ENCODE results near the gene LRIG1.

LRIG1 gene

DNA sequence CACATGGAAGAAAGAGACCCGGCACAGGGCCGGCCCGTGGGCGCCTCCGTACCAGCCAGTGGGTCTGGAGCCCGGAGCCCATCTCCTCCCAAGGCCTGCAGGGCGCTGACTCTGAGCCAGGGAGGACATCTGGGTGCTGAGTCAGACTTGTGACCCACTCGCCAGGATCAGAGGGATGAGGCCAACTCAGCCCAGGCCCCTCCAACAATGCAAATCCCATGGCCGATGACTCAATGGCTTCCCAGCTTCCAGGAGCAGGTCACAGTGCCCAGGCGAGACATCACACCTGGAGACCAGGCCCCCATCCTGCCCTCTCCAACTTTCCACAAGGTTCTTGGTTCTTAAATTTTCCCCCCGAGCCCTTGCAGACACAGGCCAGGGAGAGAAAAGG, 95.1 kb downstream of the LRIG1 start:
- H3K4me3 ChIP-seq (ENCODE audit: low read depth, low read length), result no peak overlapping the region
- DNase-seq (ENCODE audit: low read depth), result no peak
- TF ChIP-seq, protein P1, sequence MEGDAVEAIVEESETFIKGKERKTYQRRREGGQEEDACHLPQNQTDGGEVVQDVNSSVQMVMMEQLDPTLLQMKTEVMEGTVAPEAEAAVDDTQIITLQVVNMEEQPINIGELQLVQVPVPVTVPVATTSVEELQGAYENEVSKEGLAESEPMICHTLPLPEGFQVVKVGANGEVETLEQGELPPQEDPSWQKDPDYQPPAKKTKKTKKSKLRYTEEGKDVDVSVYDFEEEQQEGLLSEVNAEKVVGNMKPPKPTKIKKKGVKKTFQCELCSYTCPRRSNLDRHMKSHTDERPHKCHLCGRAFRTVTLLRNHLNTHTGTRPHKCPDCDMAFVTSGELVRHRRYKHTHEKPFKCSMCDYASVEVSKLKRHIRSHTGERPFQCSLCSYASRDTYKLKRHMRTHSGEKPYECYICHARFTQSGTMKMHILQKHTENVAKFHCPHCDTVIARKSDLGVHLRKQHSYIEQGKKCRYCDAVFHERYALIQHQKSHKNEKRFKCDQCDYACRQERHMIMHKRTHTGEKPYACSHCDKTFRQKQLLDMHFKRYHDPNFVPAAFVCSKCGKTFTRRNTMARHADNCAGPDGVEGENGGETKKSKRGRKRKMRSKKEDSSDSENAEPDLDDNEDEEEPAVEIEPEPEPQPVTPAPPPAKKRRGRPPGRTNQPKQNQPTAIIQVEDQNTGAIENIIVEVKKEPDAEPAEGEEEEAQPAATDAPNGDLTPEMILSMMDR (IDR thresholded peaks at IDR 0.05; ENCODE audit: control insufficient read depth, extremely low read depth, insufficient read depth), result no peak

DNA sequence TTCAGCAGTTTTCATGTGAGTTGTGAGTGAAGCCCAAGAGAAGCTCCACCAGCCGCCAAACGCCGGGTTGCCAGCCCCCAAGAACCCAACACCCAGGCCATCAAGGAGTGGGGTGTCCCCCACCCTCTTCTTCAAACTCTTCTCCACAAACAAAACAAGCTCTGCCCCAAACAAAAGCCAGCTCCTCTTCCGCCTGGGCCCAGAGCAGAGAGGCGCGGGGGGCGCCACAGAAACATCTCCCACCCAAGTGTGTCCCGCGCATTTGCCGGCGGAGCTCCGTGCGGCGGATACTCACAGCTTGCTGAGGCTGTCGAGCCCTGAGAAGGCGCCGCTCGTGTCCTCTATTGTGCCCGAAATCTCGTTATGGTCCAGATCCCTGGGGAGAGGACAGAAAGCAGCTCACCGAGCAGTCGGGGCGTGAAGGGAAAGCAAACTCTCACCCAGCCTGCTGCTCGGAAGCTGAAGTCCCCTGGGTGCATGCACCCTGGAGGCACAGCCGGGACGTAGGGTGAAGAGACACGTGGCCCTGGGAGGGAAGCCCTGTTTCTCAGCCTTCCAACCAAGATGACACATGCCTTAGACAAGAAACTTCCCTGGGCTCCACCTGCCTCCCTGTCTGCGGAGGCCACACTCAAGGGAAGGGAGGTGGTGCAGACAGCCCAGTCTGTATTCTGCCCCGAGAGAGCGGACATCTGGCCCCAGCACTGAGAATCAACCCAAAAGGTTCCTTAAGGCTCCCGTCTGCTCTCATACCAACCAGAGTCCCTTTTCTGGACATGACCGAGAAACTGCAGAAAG, 95.7 kb downstream of the LRIG1 start:
- TF ChIP-seq, protein P1 (IDR thresholded peaks at IDR 0.05; ENCODE audit: control insufficient read depth, extremely low read depth, insufficient read depth), result no peak
- H3K4me3 ChIP-seq (ENCODE audit: low read depth, low read length), result no peak overlapping the region
- DNase-seq (ENCODE audit: low read depth), result no peak

DNA sequence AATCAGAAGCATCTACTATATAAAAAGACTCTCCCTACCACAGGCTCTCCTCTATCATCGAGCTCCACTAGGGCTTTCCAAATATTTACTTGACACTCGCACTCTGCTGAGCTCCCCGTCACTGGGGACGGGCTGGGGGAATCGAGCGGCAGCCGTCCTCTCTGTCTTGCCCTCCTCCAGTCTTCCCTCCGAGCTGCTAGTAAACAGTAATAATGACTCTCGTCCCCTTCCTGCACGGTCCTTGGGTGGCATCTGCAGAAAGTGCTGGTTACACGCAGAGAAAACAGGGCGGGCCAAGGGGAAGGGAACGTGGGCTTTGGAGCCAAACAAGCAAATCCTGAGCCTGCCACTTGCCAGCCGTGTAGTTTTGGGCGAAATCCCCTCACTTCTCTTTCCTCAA, 96.6 kb downstream of the LRIG1 start:
- H3K4me3 ChIP-seq (ENCODE audit: low read depth, low read length), result no peak overlapping the region
- TF ChIP-seq, protein P1 (IDR thresholded peaks at IDR 0.05; ENCODE audit: control insufficient read depth, extremely low read depth, insufficient read depth), result no peak
- DNase-seq (ENCODE audit: low read depth), result no peak

DNA sequence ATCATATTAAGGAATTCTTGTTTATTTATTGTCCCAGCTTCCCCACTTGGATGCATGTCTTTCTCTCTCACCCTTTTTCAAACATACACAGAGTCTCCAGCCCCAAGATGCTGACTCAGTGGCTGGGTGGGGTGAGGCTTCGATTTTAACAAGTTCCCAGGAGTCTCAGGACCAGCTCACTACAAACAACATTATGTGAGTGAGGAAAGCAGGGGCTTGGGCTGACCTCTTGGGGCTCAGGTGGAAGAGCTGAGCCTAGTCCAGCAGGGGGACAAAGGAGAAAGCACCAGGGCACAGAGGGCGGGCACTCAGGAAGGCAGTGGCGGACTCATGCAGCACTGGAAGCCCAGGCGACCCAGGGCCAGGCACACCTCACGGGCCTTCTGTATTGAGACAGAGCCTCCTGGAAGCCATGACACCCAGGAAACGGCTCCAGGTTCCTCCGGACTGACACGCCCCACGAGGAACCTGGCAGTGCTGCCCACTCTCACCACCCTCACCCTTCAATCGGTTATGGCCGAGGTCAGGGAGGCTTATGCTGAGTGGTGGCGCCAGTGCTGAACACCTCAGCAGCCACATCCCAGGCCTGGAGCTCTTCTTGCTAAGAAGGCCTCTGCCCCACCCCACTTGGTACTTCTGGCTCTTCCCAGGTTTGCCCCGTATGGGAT, 97.4 kb downstream of the LRIG1 start:
- H3K4me3 ChIP-seq (ENCODE audit: low read depth, low read length), result no peak overlapping the region
- TF ChIP-seq, protein P1 (IDR thresholded peaks at IDR 0.05; ENCODE audit: control insufficient read depth, extremely low read depth, insufficient read depth), result no peak
- no peak for DNase-seq (ENCODE audit: low read depth)

DNA sequence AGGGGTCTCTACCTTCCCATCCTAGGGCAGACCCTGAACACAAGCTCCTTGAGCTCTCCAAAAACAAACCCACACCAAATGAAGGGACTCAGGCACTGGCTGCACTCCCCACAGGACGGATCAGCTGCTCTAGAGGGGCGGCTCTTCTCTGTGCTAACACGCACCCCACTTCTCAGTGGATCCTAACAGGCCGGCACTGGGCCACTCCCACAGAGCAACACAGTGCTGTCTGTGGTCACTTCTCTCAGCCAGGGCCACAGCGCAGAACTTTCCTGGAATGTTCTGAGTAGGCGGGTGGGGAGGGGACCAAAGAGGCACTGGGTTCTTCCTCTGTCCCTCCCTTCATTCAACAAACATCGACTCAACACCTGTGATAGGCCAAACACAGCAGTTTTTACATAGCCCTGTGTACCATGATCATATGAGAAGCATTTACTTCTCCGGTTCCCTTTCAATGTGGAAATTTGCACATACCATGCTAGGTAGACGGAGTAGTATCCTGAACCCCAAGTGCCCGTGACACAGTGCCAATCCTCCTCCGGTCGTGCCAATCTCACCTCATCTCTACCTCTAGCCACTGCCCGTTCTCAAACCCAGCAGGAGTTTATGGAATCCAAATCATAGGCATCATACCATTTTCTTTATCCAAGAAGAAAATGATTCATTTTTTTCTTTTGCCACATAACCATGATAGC, 98.1 kb downstream of the LRIG1 start:
- DNase-seq (ENCODE audit: low read depth), result no peak
- TF ChIP-seq, protein P1 (IDR thresholded peaks at IDR 0.05; ENCODE audit: control insufficient read depth, extremely low read depth, insufficient read depth), result no peak
- no peak overlapping the region for H3K4me3 ChIP-seq (ENCODE audit: low read depth, low read length)

DNA sequence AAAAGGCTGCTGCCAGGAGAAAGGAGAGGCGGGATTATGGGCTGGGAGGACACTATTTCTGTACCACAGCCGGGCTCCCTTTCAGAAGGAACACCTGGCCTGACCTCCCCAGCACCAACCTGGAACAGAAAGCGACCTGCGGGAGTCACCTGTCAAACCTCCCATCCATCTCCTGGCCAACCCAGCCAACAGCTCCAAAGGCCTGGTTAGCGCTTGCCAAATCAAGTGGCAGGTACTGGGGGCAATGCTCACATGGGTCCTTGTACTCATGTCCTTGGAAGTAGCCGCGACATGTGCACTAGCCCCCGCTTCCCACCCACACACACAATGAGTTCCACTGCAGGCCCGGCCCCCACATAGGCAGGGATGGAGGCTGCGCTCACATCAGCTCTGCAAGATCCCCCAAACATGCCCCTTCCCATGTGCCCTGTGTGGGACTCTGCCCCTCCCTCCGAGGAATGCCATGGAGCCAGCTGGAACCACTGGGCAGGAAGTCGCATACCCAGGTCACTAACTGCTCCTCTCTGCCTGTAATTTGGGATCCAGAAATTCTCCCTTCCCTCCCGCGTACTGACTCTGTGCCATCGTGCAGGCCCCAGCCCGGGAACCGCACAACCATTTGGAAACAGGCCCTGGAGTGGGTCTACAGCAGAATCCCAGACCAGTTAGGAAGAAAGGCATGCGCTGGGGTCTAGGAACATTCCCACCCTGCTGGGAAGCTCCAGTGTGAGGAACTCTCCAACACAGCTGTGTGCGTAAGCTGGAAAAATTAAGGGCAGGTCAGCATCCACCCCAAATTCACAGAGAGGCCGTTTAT, 98.9 kb downstream of the LRIG1 start:
- TF ChIP-seq, protein P1 (IDR thresholded peaks at IDR 0.05; ENCODE audit: control insufficient read depth, extremely low read depth, insufficient read depth), result no peak
- no peak for DNase-seq (ENCODE audit: low read depth)
- H3K4me3 ChIP-seq (ENCODE audit: low read depth, low read length), result no peak overlapping the region
